Stimulated activated CD4-positive, alpha-beta T cell treated with anti-CD3 and anti-CD28 coated beads, Interleukin-15, amount 100 ng/mL, for 1 hour (primary cell): ENCODE measurements around the gene GGCT.
"Not testable (repeated sequence)": the region's sequence is repeated elsewhere in the genome, so short reads cannot be mapped to it uniquely, and the experiment has no call there.

Source experiments
- DNase-seq, 2 donors: peaks; one replicate each; pipeline ENCODE4 v3.0.0-alpha.2; 2020; ENCODE audit warnings: low read depth in 1 of 2, low spot score in 1 of 2

Gene GGCT

DNA sequence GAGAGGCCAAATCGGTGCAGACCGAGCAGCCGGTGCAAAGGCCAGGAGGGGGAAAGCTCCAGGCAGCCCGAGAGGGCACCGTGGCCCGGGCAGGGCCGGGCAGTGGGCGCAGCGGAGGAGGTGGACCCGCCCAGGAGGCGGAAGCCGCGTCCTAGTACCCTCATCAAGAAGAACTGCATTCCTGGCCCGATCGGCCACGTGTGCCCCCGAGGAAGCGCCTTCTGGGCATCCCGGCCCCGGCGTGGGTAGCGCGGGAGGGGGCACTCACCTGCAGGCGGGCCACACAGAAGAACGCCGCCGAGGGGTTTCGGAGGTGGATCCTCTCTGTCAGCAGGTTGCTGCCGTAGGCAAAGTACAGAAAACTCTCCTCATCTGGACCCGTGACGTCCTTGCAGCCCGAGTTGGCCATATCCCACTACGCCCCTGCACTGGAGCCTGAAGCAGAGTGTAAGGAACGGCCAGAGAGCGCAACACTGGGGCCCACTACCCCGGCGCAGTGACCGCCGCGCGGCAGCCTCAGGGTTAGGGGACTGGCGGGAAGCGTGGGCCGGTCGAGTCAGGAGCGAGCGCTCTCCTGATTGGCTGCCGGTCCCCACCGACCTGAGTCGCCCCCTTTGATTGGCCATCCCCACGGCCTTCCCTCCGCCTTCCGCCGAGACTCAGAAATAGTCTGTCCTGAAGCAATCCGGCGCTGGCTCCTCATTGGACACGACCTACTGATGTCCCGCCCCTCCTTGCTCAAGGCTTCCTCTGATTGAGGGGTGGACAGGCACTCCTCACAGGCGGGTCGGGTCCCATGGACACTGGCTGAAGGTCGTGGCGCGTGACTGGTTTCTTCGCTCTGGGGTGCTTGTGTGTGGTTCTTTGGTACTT, at the start of gene GGCT:
Gene GGCT (minus strand): TSS at position 529 of the 873 bp plus-strand sequence. CDS start 120 bp downstream, at position 409.
- DNase-seq = peak; percentile 91 to 93

- no peak for DNase-seq
These were observed 48.9 kb upstream of the GGCT start for GRCh38 chr7:30553546-30553945.

- no peak for DNase-seq
These were observed 48.5 kb upstream of the GGCT start for GRCh38 chr7:30553141-30553540.

DNA sequence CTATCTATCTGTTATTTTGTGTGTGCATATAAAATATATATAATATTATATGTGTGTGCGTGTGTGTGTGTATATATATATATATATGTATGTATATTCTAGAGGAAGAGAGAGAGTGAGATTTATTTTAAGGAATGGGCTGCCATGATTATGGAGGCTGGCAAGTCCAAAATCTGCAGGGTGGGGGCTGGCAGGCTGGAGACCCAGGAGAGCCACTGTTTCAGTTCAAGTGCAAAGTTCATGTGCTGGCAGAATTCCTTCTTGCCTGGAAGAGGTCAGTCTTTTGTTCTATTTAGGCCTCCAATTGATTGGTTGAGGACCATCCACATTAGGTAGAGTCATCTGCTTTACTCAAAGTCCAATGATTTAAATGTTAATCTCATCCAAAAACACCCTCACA, 47.7 kb upstream of the GGCT start:
- DNase-seq = no peak

GRCh38 chr7:30549931-30550493, 45.4 kb upstream of the GGCT start:
- DNase-seq = no peak

DNA sequence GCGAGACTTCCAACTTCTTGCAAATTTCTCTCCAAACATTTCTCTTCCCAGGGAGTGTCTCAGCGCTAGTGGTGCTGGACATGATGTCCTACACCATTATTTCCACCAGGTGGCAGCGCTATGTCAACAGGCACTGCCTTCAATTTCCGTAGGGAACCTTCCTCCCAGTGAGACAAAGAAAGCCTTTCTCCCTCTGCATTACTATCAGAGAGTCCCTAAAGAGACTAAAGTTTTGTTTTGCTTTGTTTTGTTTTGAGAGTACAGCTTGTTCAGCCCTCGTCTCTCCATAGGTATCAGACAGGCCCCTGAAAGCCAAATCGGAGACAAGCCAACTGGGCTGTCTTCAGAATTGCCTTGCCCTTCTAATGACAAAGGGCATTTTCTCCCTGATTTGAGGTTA, 44.2 kb upstream of the GGCT start:
- DNase-seq = peak in 1 of 2 donors; percentile 8

DNA sequence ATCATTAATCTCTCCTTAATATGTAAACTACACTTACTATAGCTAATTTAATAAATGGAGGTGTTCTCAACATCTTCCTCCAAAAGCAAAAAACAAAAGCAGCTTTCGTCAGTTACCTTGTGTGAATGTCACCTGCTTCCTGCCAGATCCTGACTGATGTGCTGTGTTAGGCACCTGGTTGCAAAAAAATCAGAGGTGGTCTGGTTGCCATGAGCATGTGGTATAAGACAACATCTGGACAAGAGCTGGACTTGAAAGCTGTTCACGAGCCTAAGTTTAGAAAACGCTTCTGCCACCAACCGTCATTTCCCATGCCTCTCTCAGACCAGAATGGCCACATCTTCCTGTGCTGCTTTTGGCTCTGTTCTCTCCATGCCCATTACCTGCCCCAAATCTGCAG, 42.0 kb upstream of the GGCT start:
- DNase-seq = no peak

DNA sequence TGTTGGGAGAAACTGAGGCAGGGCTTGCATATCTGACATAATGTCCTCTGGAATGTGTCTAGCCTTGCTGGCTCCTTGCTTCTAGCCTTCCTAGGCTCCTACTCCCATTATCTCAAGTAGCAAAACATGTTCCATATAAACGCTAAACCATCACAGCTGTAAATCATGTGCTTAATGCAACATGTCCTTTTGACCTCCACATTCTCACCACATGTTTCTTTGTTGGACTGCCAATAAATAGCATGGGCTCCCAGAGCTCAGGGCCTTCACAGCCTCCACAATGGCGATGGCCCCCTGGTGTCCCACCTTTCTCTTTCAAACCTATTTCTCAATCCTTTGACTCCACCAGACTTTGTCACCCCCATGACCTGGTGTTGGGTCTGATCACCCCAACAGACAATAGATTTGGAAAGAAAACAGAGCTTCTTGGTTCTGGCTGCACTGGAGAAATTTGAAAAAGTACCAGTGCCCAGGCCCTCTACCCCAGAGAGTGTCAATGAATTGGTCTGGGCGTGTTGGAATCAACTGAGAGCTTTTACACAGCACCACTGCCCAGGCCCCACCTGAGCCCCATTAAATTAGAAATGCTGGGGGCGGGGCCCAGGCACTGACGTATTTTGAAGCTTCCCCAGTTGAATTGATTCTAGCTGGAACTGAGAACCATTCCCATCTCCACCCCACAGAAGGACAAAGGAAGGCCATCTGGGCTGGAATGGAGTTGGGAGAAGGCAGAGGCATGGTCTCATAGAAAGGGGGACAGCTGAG, 41.3 kb upstream of the GGCT start:
- DNase-seq = no peak

DNA sequence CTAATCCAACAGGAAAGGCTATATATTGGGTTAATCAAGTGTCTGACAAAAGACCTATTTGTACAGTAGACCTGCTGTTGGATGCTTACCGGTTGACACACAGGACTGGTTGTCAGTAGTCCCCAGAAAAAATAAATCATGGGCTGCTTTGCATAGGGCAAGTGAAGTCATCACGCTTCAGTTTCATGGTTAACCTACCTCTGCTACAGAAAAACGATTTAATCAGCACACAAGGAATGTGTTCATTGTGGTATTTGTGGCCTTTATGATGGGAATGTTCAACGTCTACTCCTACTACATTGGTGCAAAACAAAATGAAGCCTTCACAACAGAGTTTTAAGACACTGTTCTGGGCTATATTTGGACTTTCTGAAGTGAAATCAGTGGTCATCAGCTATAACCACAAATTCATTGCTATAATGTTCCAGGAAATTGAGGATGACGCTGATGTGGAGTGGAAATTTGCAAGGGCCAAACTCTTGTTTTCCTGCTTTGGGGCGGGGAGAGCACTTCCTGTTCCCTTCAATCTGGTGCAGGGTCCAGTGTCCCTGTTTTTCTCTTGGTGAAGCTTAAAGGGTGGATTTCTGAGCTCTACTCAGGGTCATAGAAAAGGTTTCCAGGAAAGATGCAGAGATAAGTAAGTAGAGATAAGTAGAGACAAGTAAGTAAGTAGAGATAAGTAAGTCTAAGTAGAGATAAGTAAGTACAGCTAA, 39.3 kb upstream of the GGCT start:
- DNase-seq = no peak

DNA sequence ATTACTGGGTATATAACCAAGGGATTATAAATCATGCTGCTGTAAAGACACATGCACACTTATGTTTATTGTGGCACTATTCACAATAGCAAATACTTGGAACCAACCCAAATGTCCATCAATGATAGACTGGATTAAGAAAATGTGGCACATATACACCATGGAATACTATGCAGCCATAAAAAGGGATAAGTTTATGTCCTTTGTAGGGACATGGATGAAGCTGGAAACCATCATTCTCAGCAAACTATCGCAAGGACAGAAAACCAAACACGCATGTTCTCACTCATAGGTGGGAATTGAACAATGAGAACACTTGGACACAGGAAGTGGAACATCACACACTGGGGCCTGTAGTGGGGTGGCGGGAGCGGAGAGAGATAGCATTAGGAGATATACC, 38.5 kb upstream of the GGCT start:
- DNase-seq = not testable (repeated sequence)

DNA sequence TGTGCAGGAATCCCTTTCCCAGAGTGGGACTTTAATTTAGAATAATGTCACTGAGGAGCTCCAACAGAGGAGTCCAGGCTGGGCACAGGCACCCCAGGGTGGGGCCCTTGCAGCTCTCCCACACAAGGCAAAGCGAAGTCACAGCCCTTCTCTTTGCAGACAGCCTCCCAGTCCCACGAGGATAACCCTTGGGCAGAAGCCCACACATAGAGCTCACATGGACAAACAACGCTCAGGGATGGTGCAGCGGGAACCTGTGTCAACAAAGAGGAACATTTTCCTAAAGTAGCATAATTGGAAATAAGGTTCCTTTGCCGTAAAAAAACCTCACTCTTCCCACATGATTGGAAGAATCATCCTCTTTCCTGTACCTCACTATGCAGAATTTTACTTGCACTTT, 29.3 kb upstream of the GGCT start:
- DNase-seq = no peak

DNA sequence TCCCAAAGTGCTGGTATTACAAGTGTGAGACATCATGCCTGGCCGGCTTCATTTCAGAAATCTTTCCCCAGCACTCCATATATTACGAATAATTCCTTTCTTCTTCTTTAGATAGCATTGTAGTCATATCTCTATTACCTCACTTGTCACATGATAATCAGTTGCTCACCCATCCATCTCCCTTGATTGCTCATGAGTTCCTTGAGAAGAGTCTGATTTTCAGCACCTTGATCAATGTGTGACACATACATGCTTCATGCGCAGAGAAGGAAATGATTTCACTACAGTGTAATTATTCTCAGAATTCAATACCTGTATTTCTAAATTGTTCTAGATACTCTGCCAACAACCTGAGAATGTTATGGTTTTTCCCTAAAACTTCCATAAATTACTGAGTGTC, 26.7 kb upstream of the GGCT start:
- no peak for DNase-seq

DNA sequence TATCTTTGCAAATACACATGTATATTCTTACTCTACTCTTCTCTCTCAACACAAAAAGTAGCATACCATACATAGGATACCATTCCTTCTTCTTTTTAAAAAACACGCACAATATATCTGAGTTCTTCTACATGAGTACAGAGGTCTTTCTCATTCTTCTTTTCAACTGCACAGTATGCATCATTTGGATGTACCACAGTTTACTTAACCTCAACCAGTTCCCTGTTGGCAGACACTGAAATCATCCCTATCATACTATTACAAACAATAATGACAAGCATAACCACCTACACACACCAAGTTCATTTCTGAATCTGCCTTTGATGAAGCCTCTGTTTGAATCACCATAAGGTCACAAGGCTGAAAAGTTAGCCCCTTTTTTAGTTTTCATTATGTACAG, 25.7 kb upstream of the GGCT start:
- DNase-seq = no peak

DNA sequence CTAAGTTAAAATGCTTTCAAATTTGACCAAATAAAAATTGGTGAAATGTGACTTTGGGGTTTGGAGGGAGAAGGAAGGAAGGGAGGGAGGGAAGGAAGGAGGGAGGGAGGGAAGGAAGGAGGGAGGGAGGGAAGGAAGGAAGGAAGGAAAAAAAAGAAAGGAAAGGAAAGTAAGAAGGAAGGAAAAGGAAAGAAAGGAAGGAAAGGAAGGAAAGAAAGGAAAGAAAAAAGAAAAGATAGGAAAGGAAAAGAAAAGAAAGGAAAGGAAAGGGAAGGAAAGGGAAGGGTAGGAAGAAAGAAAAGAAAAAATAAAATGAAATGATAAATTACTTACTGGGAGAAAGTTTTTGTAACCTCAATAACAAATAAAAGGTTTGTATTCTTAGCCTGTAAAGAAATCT, 24.1 kb upstream of the GGCT start:
- no peak for DNase-seq

DNA sequence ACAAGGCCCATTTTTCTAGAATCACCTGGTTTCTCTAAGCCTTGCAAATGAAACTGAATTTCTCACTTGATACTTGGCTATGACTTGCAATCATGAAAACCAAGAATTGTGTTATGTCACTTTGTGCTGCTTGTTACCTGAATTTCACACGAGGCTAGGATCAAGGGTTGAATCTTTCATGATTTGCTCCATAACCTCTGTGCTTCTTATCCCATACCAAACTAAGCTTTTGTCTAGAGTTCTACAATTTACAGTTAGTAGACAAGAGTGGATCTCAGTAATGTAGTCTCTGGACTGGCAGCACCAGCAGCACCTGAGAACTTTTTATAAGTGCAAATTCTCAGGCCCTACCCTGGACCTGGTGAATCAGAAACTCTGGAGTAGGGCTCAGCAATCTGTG, 22.7 kb upstream of the GGCT start:
- not testable (repeated sequence) for DNase-seq

DNA sequence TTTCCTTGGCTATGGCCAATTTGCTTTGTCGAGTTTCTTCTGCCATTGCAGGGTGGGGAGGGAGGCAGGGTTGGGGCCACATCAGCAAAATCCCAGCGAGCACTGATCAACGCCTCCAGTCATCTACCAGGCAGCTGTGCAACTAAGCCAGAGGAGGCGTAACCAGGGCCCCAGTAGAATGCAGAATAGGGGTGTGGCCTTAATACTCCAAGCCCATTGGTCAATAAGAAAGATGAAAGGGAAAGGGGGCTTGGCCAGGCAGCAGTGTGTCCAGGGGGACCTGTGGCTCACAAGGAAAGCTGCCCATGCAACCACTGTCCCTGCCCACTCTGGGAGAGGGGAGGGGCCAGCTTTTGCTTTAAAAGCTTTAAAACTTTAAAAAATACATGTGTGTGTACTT, 21.5 kb upstream of the GGCT start:
- DNase-seq = no peak

DNA sequence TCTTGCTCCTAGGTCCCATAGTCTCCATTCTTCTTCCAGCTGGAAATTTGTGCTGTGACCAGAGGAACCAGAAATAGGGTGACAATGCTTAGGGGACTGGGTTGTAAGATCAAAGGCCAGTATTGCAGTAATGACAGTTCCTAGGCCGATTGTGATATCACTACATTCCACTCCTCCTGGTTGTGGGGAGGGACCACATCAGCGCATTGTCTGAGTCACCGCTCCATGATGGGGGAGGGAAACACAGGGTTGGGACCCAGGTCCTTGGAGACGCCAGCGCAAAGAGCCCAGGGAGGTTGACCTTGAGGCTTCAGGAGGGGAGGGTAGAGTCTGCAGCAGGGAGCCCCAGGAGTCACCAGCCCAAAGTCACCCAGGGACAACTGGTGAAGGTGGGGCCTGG, 20.8 kb upstream of the GGCT start:
- no peak for DNase-seq

DNA sequence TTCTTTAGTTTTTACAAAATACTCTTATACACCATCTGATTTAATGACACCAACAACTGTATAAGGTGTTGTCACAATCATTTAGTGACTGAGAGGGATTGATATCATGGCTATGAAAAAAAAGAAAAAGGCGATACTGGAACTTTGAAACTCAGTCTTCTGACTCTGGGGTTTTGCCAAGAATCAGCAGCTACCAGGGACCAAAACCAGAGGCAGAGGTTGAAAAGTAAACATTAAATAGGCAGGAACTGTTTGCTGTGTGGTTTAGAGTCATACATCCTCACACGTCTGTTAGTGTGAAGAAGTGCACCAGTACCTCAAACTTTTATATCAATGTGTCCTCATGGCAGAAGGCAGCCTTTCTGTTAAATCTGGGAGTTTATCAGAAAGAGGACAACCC, 19.9 kb upstream of the GGCT start:
- no peak for DNase-seq

DNA sequence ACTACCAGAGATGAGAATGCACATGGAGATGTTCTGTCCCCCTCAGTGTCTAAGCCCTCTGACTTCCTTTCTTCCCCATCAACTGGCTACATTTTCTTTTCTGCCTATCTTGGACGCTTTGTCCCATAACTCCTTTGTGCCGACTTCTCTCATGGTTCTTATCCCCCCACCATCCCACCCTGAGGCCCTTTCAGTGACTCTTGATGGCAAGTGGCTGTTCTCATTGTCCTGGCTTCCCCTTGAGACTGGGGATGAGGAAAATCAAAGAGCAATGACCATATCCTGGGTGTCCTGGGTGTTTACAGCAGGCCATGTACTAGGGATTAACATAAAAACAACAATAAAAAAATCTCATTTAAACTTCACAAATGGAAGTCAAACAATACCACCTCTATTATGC, 18.8 kb upstream of the GGCT start:
- no peak for DNase-seq

- no peak for DNase-seq
These were observed 17.5 kb upstream of the GGCT start for GRCh38 chr7:30522159-30522558.

DNA sequence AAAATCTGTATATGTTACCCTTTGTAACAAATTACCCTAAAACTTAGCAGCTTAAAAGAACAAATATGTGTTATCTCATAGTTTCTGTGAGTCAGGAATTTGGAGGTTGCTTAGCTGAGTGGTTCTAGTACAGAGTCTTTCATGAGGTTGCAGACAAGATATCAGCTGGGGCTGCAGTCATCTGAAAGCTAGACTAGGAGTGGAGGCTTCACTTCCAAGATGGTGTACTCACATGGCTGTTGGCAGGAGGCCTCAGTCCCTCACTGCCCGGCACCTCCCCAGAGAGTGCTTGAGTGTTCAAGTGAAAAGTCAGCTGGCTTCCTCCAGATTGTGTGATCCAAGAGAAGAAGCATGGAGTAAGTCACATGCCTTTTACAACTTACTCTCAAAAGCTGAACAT, 16.9 kb upstream of the GGCT start:
- no peak for DNase-seq

DNA sequence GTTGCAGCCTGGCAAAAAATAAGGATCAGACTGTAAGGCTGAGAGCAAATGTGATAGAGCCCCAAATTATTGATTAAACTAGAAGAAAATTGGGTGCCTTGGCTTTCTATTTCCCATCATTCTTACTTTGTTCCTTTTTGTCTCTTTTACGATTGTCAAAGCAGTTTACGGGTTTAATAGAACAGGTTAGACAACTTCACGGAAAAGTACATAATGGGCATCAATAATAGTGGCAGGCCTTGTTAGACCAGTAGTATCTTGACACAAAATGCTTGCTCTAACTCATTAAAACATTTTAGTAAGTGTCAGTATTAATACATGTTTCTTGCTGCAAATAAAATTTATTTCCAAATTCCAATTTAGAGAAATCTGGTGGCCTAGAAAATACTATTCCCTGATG, 14.5 kb upstream of the GGCT start:
- DNase-seq = no peak
